ENCODE results near the gene RUNX2.

Gene RUNX2

GRCh38 chr6:45448417-45449389 is 120.6 kb downstream of the RUNX2 start:
- Histone ChIP-seq H3K9me3 (no peaks in the 10 kb centered on the region), H4K20me1 (no peaks in the 10 kb centered on the region), H3K27me3 (no peaks in the 10 kb centered on the region), H3K36me3 (no peaks in the 10 kb centered on the region), H3K4me2 (no peak overlapping the region), H3K4me3 (no peak overlapping the region), H3K9ac (no peak overlapping the region), H3K4me1 (peaks cover 11% of the 10 kb centered on the region), H3K27ac (no peak overlapping the region)
- TF ChIP-seq Cebpa-rat (IDR thresholded peaks at IDR 0.05), result no peak

- no peak overlapping the region for H3K27ac ChIP-seq
These were observed 122.0 kb downstream of the RUNX2 start for GRCh38 chr6:45450132-45450531.

GRCh38 chr6:45450831-45451230 is 122.7 kb downstream of the RUNX2 start:
- no peak overlapping the region for H3K4me3 ChIP-seq
- no peaks in the 10 kb centered on the region for H4K20me1 ChIP-seq
- H3K9me3 ChIP-seq, result no peaks in the 10 kb centered on the region
- H3K27me3 ChIP-seq, result no peaks in the 10 kb centered on the region
- peaks cover 4% of the 10 kb centered on the region for H3K4me1 ChIP-seq
- H3K27ac ChIP-seq, result no peak overlapping the region
- H3K4me2 ChIP-seq, result no peak overlapping the region
- no peak for TF ChIP-seq Cebpa-rat (IDR thresholded peaks at IDR 0.05)
- no peaks in the 10 kb centered on the region for H3K36me3 ChIP-seq
- no peak overlapping the region for H3K9ac ChIP-seq

More at GRCh38 chr6:45450132-45450531, 122.0 kb downstream of the RUNX2 start:
- H3K27me3 ChIP-seq, result no peaks in the 10 kb centered on the region
- no peak overlapping the region for H3K4me3 ChIP-seq
- no peaks in the 10 kb centered on the region for H4K20me1 ChIP-seq
- no peaks in the 10 kb centered on the region for H3K36me3 ChIP-seq
- H3K9me3 ChIP-seq, result no peaks in the 10 kb centered on the region
- H3K9ac ChIP-seq, result no peak overlapping the region
- H3K4me2 ChIP-seq, result no peak overlapping the region
- H3K4me1 ChIP-seq, result peaks cover 11% of the 10 kb centered on the region
- TF ChIP-seq Cebpa-rat (IDR thresholded peaks at IDR 0.05), result no peak

- Histone ChIP-seq H3K9me3 (no peaks in the 10 kb centered on the region), H3K4me2 (no peak overlapping the region), H3K9ac (no peak overlapping the region), H3K4me1 (no peaks in the 10 kb centered on the region), H3K4me3 (no peak overlapping the region), H3K27ac (no peak overlapping the region), H4K20me1 (no peaks in the 10 kb centered on the region), H3K36me3 (no peaks in the 10 kb centered on the region), H3K27me3 (no peaks in the 10 kb centered on the region)
- no peak for TF ChIP-seq Cebpa-rat (IDR thresholded peaks at IDR 0.05)
These were observed 126.1 kb downstream of the RUNX2 start for GRCh38 chr6:45454008-45454911.

- no peak for TF ChIP-seq Cebpa-rat (IDR thresholded peaks at IDR 0.05)
These were observed 127.3 kb downstream of the RUNX2 start for GRCh38 chr6:45455408-45455807.

GRCh38 chr6:45457141-45457540 is 129.0 kb downstream of the RUNX2 start:
- Histone ChIP-seq H3K4me2 (no peak overlapping the region), H3K27ac (no peak overlapping the region), H3K4me1 (no peaks in the 10 kb centered on the region), H4K20me1 (no peaks in the 10 kb centered on the region), H3K27me3 (no peaks in the 10 kb centered on the region), H3K9ac (no peak overlapping the region), H3K9me3 (no peaks in the 10 kb centered on the region), H3K4me3 (no peak overlapping the region), H3K36me3 (no peaks in the 10 kb centered on the region)
- no peak for TF ChIP-seq Cebpa-rat (IDR thresholded peaks at IDR 0.05)

More at GRCh38 chr6:45455408-45455807, 127.3 kb downstream of the RUNX2 start:
- no peaks in the 10 kb centered on the region for H3K36me3 ChIP-seq
- no peak overlapping the region for H3K27ac ChIP-seq
- no peak overlapping the region for H3K9ac ChIP-seq
- no peak overlapping the region for H3K4me2 ChIP-seq
- no peak overlapping the region for H3K4me3 ChIP-seq
- no peaks in the 10 kb centered on the region for H3K9me3 ChIP-seq
- no peaks in the 10 kb centered on the region for H3K27me3 ChIP-seq
- H3K4me1 ChIP-seq, result no peaks in the 10 kb centered on the region
- H4K20me1 ChIP-seq, result no peaks in the 10 kb centered on the region

GRCh38 chr6:45458672-45459071 is 130.5 kb downstream of the RUNX2 start:
- no peak overlapping the region for H3K9ac ChIP-seq
- no peaks in the 10 kb centered on the region for H3K36me3 ChIP-seq
- no peaks in the 10 kb centered on the region for H3K9me3 ChIP-seq
- no peak overlapping the region for H3K4me2 ChIP-seq
- TF ChIP-seq Cebpa-rat (IDR thresholded peaks at IDR 0.05), result no peak
- no peak overlapping the region for H3K27ac ChIP-seq
- no peaks in the 10 kb centered on the region for H3K4me1 ChIP-seq
- H3K4me3 ChIP-seq, result no peak overlapping the region
- no peaks in the 10 kb centered on the region for H3K27me3 ChIP-seq
- H4K20me1 ChIP-seq, result no peaks in the 10 kb centered on the region

- Histone ChIP-seq H3K4me3 (no peak overlapping the region), H3K4me2 (no peak overlapping the region), H3K9ac (no peak overlapping the region)
These were observed 132.0 kb downstream of the RUNX2 start for GRCh38 chr6:45460166-45460565.

GRCh38 chr6:45461486-45461885 is 133.4 kb downstream of the RUNX2 start:
- H3K4me3 ChIP-seq, result no peak overlapping the region
- no peak overlapping the region for H3K4me2 ChIP-seq
- no peaks in the 10 kb centered on the region for H3K36me3 ChIP-seq
- H4K20me1 ChIP-seq, result no peaks in the 10 kb centered on the region
- H3K9me3 ChIP-seq, result no peaks in the 10 kb centered on the region
- H3K27ac ChIP-seq, result no peak overlapping the region
- no peaks in the 10 kb centered on the region for H3K27me3 ChIP-seq
- H3K9ac ChIP-seq, result no peak overlapping the region
- no peak for TF ChIP-seq Cebpa-rat (IDR thresholded peaks at IDR 0.05)
- no peaks in the 10 kb centered on the region for H3K4me1 ChIP-seq

More at GRCh38 chr6:45460166-45460565, 132.0 kb downstream of the RUNX2 start:
- H3K9me3 ChIP-seq, result no peaks in the 10 kb centered on the region
- no peaks in the 10 kb centered on the region for H3K4me1 ChIP-seq
- no peaks in the 10 kb centered on the region for H4K20me1 ChIP-seq
- no peak for TF ChIP-seq Cebpa-rat (IDR thresholded peaks at IDR 0.05)
- H3K36me3 ChIP-seq, result no peaks in the 10 kb centered on the region
- no peaks in the 10 kb centered on the region for H3K27me3 ChIP-seq
- no peak overlapping the region for H3K27ac ChIP-seq

Data from BLaER1 (cell line).